ENCODE measurements around the gene PHF20.
"Not testable (repeated sequence)": the region's sequence is repeated elsewhere in the genome, so short reads cannot be mapped to it uniquely, and the experiment has no call there.

The PHF20 gene

DNA sequence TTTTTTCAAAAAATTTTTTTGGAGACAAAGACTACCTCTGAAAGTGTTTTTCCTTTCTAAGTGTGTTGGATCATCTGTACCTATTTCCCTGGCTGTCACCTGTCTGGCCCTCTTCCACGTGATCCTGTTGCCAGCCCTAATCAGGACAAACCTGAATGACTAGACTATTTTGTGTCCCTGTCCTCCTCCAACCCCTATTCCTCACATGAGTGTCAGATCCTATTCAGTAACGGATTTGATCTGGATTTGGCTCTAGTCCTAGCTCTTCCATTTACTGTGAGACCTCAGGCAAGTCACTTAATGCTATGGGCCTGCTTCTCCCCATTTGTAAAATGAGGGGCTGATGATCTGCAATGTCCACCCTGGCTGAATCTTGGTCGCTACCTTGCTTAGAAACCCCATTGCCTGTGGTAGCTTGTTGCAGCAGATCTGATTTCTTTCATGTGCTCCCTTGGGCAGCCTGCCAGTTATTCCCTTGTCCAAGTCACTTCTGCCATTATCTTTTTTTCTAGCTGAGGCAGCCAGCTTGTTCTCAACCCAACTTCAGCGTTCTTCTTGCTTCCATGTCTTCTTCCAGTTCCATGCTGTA lies 4.8 kb downstream of the PHF20 start:
- DNase-seq (ENCODE audit: low read depth): no peak

DNA sequence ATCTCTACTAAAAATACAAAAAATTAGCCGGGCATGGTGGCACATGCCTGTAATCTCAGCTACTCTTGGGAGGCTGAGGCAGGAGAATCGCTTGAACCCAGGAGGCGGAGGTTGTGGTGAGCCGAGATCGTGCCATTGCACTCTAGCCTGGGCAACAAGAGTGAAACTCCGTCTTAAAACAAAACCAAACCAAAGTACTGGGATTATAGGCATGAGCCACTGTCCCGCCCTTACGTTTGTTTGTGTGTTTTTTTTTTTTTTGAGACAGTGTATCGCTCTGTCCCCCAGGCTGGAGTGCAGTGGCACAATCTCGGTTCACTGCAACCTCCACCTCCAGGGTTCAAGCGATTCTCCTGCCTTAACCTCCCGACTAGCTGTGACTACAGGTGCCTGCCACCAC lies 12.0 kb downstream of the PHF20 start:
- DNase-seq (ENCODE audit: low read depth): not testable (repeated sequence)

DNA sequence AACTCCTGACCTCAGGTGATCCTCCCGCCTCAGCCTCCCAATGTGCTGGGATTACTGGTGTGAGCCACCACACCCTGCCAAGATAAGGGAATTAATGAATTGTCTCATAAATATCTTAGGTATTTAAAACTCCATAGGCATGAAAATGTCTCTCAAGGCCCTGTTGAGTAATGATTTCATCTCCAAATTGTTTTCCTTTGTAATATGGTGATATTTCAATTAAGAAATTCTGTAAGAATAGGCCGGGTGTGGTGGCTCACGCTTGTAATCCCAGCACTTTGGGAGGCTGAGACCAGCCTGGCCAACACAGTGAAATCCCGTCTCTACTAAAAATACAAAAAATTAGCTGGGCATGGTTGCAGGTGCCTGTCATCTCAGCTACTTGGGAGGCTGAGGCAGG lies 13.7 kb downstream of the PHF20 start:
- DNase-seq (ENCODE audit: low read depth): not testable (repeated sequence)

DNA sequence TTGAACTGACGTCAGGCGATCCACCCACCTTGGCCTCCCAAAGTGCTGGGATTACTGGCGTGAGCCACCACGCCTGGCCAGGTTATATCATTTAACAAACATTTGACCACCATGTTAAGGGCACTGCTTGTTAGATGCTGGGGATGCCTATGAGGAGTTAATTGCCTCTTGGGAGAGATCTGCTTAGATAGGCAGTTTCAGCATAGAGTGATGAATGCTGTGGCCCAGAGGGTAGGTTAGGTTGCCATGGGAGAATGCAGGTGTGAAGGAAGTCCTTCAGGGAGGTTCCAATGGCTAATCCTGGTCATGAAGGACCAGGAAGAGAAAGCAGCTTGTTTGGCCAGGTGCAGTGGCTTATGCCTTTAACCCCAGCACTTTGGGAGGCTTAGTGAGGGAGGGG lies 17.0 kb downstream of the PHF20 start:
- DNase-seq (ENCODE audit: low read depth): no peak

DNA sequence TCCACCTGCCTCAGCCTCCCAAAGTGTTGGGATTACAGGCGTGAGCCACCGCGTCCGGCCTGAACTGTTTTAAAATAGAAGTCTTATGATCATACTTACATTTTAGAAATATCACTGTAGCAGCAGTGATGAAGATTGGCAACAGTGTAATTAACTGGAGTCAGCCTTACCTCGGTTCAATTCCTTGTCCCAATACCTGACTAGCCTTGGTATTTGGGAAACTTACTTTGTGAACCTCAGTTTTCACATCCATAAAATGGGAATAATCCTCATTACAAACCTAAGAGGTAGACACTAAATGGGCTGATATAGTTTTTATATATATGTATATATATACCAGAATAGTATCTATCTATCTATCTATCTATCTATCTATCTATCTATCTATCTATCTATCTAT lies 19.3 kb downstream of the PHF20 start:
- no peak for DNase-seq (ENCODE audit: low read depth)

DNA sequence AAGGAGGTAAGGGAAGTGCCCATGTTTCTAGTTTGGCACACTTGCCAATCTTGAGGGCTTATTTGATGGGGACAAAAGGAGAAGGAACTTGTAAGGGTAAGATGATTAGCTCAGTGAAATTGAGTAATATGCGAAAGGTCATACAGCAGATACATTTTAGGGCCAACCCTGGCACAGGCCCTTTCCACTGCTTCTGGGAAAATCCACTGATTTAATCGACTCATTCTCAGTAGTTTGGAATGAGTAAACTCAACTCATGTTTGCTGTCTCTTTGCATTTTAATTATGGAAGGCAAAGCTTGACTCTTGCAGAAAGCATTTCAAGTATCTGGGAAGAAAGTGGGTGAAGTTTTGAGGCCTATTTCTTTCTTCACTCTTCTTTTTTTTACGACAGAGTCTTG lies 20.0 kb downstream of the PHF20 start:
- DNase-seq (ENCODE audit: low read depth): no peak

DNA sequence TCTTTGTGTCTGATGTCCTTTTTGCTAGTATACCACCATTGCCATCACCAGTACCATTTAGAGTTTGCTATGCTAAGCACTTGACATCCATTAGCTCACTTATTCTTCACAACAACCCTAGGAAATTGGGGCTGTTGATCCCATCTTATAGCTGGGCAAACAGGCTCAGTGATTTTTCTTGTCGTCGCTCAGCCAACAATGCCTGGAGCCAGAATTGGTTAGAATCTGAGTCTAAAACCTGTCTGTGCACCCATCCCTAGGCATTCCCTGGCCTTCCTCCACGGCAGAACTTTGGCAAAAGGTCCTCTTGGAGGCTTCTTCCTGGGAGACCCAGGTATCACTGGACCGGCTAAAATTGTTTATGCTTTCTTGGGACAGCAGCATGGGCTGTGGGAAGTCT lies 20.9 kb downstream of the PHF20 start:
- DNase-seq (ENCODE audit: low read depth): no peak

DNA sequence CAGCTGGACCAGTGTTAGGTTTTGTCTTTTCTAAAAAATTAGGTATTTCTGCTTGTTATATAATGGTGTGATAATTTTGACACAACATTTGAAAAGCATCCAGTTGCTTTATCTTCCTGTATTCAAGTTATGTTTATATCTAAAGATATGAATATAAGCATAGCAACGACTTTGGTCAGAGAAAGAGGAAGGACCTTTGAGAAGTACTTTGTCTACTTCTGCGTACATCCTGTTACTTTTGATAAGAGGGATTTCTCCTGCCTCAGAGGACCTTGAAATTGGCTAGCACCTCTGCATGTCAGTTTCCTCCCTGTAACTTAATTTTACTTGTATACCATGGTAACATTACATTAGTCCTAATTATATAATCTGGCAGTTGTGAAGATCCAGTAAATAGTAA lies 24.8 kb downstream of the PHF20 start:
- DNase-seq (ENCODE audit: low read depth): no peak

DNA sequence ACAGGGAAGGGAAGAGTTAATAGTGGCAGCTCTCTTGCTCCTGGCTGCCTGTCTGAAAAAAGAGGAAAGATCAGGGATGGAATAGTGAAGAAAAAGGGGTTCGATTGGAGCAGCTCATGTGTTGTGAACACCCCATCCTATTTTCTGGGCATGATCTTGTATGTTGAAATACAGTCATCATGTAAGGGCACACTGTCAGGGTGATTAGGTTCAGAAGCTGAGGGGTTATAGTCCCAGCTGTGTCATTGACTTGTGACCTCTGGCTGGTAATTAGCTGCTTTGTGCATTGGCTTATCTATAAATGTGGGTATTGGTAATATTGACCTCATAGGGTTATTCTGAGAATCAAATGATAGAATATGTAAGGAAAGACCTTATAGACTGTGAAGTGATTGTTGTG lies 30.1 kb downstream of the PHF20 start:
- DNase-seq (ENCODE audit: low read depth): no peak

DNA sequence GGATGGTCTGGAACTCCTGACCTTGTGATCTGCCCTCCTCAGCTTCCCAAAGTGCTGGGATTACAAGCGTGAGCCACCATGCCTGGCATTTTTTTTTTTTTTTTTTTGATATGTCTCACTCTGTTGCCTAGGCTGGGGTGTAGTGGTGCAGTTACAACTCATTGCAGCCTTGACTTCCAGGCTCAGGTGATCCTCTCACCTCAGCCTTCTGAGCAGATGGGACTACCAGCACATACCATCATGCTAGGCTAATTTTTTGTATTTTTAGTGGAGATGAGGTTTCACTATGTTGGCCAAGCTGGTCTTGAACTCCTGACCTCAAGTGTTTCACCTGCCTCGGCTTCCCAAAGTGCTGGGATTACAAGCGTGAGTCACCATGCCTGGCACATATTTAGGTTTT lies 34.3 kb downstream of the PHF20 start:
- DNase-seq (ENCODE audit: low read depth): no peak

DNA sequence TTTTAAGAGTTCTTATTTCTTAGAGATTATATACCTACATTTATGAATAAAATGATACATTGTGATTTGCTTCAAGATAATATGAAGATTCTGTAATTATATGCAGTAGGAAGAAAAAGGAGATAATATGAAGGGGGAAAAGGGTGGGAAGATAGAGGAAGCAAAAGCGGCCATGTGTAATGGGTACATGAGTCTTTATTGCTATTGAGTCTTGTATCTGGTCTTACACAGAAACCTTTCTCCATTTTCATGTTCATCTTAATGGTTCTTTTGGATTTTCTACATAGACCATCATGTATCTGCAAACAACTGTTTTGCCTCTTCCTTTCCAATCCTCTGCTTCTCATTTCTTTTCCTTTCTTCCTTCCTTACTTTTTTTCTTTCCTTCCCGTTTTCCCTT lies 36.1 kb downstream of the PHF20 start:
- DNase-seq (ENCODE audit: low read depth): no peak

DNA sequence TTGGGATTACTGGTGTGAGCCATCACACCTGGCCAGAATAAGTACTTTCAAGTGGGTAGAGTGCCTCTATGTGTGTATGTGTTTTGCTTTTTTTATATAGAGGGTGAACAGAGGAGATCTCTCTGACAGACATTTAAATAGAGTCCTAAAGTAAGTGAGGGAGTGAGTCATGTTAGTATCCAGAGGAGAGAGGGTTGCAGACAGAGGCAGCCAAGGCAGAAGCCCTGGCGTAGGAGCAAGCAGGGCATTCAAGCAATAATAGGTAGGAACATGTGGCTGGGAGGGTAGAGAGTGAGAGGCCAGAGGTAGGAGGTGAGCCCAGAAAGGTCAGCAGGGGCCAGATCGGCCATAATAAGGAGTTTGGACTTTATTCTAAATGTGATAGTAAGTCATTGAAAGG lies 48.9 kb downstream of the PHF20 start:
- DNase-seq (ENCODE audit: low read depth): no peak

DNA sequence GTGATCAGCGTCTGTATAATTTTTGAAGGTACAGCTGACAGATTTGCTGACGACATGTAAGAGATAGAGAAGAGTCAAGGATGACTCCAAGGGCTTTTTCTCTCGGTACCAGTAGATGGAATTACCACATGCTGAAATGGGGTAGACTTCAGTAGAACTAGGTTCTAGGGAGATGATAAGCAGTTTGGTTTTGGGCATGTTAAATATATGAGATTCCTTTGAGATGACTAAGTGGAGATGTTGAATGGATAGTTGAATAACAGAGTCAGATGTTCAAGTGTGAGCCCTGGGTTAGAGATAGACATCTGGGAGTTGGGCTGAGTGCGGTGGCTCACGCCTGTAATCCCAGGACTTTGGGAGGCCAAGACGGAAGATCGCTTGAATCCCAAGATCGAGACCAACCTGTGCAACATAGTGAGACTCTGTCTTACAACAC lies 50.0 kb downstream of the PHF20 start:
- DNase-seq (ENCODE audit: low read depth): no peak

DNA sequence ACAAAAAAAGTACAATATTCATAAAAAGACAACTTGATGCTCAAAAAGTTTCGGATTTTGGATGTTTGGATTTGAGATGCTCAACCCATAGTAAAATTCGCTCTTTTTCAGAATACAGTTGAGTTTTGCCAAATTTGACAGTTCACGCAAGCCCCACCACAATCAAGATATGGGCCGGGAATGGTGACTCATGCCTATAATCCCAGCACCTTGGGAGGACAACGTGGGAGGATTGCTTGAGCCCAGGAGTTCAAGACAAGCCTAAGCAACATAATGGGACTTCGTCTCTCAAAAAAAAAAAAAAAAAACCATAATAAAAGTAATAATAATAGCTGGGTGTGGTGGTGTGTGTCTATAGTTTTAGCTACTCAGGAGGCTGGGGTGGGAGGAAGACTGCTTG lies 51.3 kb downstream of the PHF20 start:
- no peak for DNase-seq (ENCODE audit: low read depth)

DNA sequence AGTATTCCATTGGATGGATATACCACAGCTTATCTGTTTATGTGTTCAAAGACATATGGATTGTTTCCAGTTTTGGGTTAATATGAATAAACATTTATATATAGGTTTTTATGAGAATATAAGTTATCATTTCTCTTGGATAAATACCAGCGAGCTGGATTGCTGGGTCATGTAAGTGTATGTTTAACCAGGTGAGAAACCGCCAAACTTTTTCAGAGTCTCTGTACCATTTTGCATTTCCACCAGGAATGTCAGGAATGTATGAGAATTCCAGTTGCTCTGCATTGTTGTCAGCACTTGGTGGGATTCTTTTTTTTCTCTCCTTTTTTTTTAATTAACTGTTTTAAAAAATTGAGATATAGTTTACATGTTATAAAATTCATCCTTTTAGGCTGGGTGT lies 52.1 kb downstream of the PHF20 start:
- DNase-seq (ENCODE audit: low read depth): no peak

DNA sequence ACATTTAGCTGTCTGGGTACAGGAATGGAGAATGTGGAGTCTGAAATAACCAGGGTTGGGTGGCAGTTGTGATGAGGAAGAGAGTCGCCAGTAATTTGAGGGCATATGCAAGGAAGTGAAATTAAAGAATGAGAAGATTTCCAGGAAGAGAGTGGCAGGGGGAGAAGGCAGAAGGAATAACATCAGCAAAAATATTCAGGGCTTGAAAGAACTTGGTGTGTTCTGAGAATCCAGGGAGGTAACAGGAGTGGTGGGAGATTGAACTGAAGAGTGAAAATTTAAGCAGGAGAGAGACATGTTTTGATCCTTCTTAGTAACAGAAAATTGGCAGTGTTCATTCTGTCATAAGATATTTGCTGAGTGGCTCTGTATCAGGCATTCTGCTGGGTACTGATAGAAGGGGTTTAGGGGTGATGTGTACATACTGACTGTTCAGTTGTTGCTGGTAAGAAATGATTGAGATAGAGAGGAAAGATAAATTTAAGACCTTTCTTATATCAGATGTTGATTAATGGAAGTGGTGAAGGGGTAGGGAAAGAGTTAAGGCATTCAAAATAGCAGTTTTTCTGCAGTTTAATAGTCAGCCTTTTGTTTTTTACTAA lies 54.7 kb downstream of the PHF20 start:
- no peak for DNase-seq (ENCODE audit: low read depth)

DNA sequence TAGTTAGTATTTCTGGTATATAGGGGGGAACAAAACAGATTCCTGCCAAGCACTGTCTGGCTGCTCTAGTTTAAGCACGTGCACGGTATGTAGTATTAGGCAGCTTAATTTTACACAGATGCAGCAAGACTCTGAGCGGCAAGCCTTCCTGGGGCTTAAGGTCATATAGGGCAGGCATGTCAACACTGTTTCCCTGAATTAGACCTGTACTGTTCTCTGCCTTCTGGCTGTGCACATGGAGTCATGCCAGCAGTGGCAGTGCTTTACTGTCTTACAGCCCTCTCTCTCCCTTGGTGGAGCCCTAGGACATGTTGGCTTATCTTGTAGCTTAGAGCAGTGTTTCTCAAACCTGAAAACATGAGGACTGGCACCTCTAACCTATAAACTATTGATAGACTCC lies 56.6 kb downstream of the PHF20 start:
- DNase-seq (ENCODE audit: low read depth): no peak

DNA sequence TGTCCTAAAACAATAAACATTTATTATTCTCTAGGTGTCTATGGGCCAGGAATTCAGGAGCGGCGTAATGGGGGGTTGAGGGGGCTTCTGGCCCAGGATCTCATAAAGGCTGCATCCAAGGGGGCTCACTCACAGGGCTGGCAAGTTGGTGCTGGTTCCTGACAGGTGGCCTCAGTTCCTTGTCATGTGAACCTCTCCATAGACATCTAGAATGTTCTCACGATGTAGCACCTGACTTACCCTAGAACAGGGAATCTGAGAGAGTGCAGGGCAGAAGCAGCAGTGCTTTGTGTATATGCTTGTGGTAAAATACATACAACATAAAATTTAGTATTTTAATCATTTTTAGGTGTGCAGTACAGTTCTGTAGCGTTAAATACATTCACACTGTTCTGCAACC lies 57.1 kb downstream of the PHF20 start:
- no peak for DNase-seq (ENCODE audit: low read depth)

DNA sequence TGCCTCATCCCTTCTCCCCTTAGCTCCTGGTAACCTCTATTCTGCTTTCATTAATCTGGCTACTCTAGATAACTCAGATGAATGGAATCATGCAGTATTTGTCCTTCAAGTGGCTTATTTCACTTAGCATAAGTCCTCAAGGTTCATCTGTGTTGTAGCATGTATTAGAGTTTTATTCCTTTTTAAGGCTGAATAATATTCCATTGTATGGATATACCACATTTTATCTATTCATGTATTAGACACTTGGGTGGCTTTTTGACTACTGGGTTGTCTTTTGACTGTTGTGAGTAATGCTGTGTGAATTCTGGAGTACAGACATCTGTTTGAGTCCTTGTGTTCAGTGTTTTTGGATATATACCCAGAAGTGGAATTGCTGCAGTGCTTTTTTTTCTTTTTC lies 58.4 kb downstream of the PHF20 start:
- DNase-seq (ENCODE audit: low read depth): no peak

DNA sequence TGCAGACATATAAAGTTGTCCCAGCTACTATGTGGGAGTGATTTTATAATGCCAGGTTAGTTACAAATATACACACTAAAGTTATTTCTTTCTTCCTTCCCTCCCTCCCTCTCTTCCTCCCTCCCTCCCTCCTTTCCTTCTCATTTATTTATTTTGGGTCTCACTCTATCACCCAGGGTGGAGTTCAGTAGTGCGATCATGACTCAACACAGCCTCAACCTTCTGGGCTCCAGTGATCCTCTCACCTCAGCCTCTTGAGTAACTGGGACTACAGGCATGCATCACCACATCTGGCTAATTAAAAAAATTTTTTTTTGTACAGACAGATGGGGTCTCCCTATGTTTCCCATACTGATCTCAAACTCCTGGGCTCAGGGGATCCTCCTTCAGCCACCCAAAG lies 59.2 kb downstream of the PHF20 start:
- no peak for DNase-seq (ENCODE audit: low read depth)

DNA sequence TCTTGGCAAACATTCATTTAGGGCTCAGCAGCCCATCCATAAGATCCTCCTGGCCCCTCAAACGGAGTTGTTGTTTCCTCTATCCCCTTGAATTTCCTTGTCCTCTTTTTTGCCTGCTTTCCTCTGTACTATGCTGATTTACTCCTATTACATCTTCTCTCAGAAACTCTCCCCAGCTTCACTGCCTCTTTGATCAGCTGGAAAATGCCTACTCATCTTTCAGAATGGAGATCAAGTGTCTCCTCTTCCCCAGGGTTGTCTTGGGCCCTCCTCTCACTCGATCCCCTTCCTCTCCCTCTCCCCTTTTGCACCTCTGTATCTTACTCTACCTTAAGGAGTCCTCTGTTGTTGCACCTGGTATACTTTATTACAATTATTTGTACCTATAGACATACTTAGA lies 60.2 kb downstream of the PHF20 start:
- no peak for DNase-seq (ENCODE audit: low read depth)

DNA sequence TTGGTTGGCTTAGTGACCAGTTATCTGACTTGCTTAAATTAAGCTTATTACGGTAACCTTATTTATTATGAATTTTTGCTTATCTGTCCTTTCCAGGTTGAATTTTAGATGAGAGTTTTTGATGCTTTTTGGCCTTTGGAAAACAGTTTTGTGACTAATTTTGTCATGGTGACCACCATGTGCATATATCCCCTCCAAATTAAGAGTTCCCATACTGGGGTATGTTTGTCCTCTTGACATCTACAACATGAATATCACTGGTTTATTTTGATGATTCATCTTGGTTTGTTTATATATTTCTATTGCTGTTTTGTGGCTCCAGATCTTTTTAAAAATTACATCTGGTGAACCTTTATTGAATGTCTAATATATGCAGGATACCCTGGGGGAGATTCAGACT lies 61.4 kb downstream of the PHF20 start:
- no peak for DNase-seq (ENCODE audit: low read depth)

DNA sequence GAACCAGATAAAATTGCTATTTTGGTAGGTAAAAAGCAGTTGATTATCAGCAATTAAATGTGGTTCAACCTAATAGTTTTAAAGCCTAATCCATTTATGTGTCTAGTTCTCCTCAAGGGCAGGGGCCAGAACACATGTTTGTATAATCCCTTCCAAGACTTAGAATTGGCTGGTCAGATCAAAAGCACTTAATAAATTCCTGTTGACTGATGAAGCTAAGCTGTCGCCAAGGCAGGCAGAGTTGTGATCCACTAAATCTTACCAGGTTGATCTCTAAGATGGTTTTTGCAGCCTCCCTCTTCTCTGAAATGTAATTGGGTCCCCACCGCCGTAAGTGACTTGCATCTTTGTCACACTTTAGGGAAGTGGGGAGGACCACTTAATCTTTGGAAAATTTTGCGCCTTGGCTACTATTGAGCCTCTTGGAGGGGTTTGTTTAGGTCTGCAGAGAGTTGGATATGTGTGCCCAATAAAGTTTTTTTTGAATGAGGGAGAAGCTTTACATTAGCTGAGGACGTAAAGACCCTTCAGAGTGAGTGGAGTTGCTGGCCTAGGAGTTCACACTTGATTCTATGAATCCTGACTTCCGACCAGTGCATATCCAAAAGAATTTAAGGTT lies 65.9 kb downstream of the PHF20 start:
- no peak for DNase-seq (ENCODE audit: low read depth)

DNA sequence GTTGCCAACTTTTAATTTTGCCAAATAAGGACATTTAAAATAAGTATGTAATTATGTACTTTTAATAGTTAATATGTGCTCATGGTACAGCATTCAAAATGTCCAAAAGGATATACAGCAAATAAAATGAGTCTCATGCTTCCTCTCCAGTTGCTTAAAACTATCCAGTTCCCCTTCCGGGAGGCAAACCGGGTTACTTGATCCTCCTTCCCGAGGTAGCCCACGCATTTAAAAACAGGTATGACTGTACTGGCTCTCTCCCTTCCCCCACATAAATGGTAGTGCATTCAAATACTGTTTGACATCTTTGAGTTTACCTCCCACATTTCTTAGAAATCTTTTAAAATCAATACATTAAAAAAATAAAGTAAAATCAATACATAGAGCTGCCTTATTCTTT lies 66.4 kb downstream of the PHF20 start:
- DNase-seq (ENCODE audit: low read depth): no peak

Data from stimulated activated CD8-positive, alpha-beta memory T cell treated with anti-CD3 and anti-CD28 coated beads, Interleukin-15, amount 100 ng/mL, for 1 hour (primary cell).